ENCODE data around the gene ROR1. TPM values are rescaled to one million over a fixed set of nuclear protein-coding genes. Genes with fewer than 3 reads are reported as not detected.

ROR1 gene
- total RNA-seq, 1 donor = 0.10 TPM

GRCh38 chr1:63880958-63881576 is 107.2 kb downstream of the ROR1 start:
- Histone ChIP-seq H3K27me3 (ENCODE audit: insufficient read depth, low read length) (no peaks in the 10 kb centered on the region), H3K4me3 (ENCODE audit: low read length) (no peak overlapping the region), H3K4me1 (ENCODE audit: insufficient read depth, low read length) (no peaks in the 10 kb centered on the region), H3K9me3 (ENCODE audit: low read depth, low read length) (no peaks in the 10 kb centered on the region)

DNA sequence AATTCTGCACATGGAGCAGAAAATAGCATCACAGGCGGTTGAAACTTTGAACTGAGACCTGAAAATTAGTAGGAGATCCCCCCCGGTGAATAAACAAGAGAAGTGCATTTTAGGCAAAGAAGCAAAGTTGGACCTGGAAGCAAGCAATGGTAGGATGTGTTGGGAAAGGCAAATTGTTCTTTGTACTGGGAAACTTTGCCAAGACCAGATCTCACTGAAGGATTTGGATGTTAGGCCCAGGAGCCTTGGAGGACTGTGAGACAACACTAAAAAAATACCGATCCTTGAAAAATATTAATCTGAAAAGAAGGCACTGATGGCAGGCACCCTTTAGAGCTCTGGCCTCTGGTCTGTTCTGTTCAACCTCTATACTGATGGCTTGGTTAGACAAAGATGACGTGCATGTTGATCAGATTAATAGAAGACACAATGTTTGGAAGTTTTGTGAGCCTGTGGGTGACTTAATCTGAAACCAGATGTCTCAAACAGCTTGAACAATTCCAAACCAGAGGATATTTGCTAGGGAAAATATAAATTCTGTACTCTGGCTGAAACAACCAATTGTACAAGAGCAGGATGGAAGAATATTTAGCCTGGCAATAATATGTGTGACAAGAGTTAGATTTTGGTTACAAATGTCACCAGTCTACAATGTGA is 108.4 kb downstream of the ROR1 start:
- Histone ChIP-seq H3K4me1 (ENCODE audit: insufficient read depth, low read length) (no peaks in the 10 kb centered on the region), H3K4me3 (ENCODE audit: low read length) (no peak overlapping the region), H3K9me3 (ENCODE audit: low read depth, low read length) (no peaks in the 10 kb centered on the region), H3K27me3 (ENCODE audit: insufficient read depth, low read length) (no peaks in the 10 kb centered on the region)

- Histone ChIP-seq H3K9me3 (ENCODE audit: low read depth, low read length) (no peaks in the 10 kb centered on the region), H3K27me3 (ENCODE audit: insufficient read depth, low read length) (no peaks in the 10 kb centered on the region), H3K4me1 (ENCODE audit: insufficient read depth, low read length) (no peaks in the 10 kb centered on the region), H3K4me3 (ENCODE audit: low read length) (no peak overlapping the region)
These were observed 109.8 kb downstream of the ROR1 start for GRCh38 chr1:63883494-63884235.

GRCh38 chr1:63884486-63884885 is 110.7 kb downstream of the ROR1 start:
- H3K27me3 ChIP-seq (ENCODE audit: insufficient read depth, low read length) = no peaks in the 10 kb centered on the region
- H3K9me3 ChIP-seq (ENCODE audit: low read depth, low read length) = no peaks in the 10 kb centered on the region
- no peaks in the 10 kb centered on the region for H3K4me1 ChIP-seq (ENCODE audit: insufficient read depth, low read length)
- no peak overlapping the region for H3K4me3 ChIP-seq (ENCODE audit: low read length)

GRCh38 chr1:63885899-63886298 is 112.1 kb downstream of the ROR1 start:
- Histone ChIP-seq H3K9me3 (ENCODE audit: low read depth, low read length) (no peaks in the 10 kb centered on the region), H3K27me3 (ENCODE audit: insufficient read depth, low read length) (no peaks in the 10 kb centered on the region), H3K4me3 (ENCODE audit: low read length) (no peak overlapping the region), H3K4me1 (ENCODE audit: insufficient read depth, low read length) (no peaks in the 10 kb centered on the region)

- Histone ChIP-seq H3K4me1 (ENCODE audit: insufficient read depth, low read length) (peaks cover 2% of the 10 kb centered on the region), H3K27me3 (ENCODE audit: insufficient read depth, low read length) (no peaks in the 10 kb centered on the region), H3K9me3 (ENCODE audit: low read depth, low read length) (no peaks in the 10 kb centered on the region), H3K4me3 (ENCODE audit: low read length) (no peak overlapping the region)
These were observed 112.5 kb downstream of the ROR1 start for GRCh38 chr1:63886340-63886739.

GRCh38 chr1:63887809-63888208 is 114.0 kb downstream of the ROR1 start:
- no peak overlapping the region for H3K4me3 ChIP-seq (ENCODE audit: low read length)
- no peaks in the 10 kb centered on the region for H3K9me3 ChIP-seq (ENCODE audit: low read depth, low read length)
- peaks cover 15% of the 10 kb centered on the region for H3K4me1 ChIP-seq (ENCODE audit: insufficient read depth, low read length)
- H3K27me3 ChIP-seq (ENCODE audit: insufficient read depth, low read length) = no peaks in the 10 kb centered on the region

- H3K9me3 ChIP-seq (ENCODE audit: low read depth, low read length) = no peaks in the 10 kb centered on the region
- peaks cover 16% of the 10 kb centered on the region for H3K4me1 ChIP-seq (ENCODE audit: insufficient read depth, low read length)
- H3K27me3 ChIP-seq (ENCODE audit: insufficient read depth, low read length) = no peaks in the 10 kb centered on the region
- H3K4me3 ChIP-seq (ENCODE audit: low read length) = no peak overlapping the region
These were observed 115.2 kb downstream of the ROR1 start for GRCh38 chr1:63888984-63889383.

DNA sequence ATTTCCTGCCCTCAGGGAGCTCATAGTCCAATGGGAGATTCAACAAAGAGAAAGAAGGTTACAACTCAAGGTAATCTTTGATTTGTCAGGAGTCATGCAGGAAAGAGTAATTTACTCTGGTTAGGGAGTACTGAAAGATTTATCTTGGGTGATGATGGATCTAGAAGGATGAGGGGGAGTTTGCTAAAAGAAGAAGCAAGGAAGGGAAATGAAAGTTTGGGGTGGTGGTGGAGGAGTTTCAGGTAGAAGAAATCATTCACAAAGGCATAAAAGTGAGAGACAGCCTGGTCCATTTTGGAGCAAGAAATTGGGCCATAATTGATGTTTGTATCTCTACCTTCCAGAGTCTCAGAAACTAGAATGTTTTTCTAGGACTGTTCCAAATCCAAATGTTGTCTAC is 116.7 kb downstream of the ROR1 start:
- no peak overlapping the region for H3K4me3 ChIP-seq (ENCODE audit: low read length)
- peaks cover 16% of the 10 kb centered on the region for H3K4me1 ChIP-seq (ENCODE audit: insufficient read depth, low read length)
- H3K27me3 ChIP-seq (ENCODE audit: insufficient read depth, low read length) = no peaks in the 10 kb centered on the region
- H3K9me3 ChIP-seq (ENCODE audit: low read depth, low read length) = no peaks in the 10 kb centered on the region

- Histone ChIP-seq H3K4me3 (ENCODE audit: low read length) (no peak overlapping the region), H3K4me1 (ENCODE audit: insufficient read depth, low read length) (peaks cover 16% of the 10 kb centered on the region), H3K27me3 (ENCODE audit: insufficient read depth, low read length) (no peaks in the 10 kb centered on the region), H3K9me3 (ENCODE audit: low read depth, low read length) (no peaks in the 10 kb centered on the region)
These were observed 117.4 kb downstream of the ROR1 start for GRCh38 chr1:63891060-63891690.

DNA sequence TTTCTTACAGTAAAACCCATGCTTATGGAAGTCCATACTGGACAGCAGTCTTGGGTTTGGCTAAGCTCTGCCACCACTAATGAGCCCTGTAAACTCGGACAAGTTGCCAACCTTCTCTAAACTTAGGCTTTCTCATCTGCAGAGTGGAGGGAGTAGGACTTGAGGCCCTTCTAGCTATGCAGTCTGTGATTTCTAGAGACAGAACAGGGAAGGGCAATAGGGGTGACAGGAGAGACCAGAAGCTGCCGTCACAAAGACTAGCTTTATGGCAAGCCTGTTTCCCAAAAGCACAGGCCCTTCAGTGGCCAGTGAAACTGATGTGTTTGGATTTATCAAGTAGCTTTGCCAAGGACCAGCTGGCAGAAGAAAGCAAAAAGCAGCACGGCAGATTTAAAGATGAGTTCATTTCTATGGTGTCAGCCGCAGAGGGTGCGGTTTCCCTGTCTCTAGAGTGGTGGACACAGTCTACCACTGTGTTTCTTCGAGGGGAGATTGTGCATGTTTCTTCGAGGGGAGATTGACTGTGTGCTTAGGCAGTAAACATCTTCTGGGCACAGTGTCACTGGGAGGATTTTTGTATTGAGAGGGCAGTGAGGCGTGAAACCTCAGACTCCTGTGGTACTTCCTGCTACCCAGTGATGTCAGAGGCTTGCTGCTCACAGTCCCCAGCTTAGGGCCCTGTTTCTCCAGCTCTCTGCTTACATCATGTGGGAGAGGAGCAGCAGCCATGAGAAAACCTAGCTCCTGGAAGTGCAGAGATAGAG is 119.0 kb downstream of the ROR1 start:
- Histone ChIP-seq H3K9me3 (ENCODE audit: low read depth, low read length) (no peaks in the 10 kb centered on the region), H3K4me1 (ENCODE audit: insufficient read depth, low read length) (peaks cover 16% of the 10 kb centered on the region), H3K4me3 (ENCODE audit: low read length) (no peak overlapping the region), H3K27me3 (ENCODE audit: insufficient read depth, low read length) (no peaks in the 10 kb centered on the region)

DNA sequence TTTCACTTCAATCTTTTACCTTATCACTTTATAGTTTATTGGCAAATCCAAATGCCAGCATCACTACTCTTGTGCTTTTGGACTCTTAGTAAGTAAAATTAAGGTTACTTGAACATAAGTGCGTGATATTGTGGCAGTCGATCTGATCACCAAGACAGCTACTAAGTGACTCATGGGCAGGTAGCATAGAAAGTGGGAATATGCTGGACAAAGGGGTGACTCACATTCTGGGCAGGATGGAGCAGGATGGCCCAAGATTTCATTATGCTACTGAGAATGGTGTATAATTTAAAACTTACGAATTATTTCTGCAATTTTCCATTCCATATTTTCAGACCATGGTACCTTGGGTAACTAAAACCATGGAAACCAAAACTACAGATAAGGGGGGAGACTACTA is 120.2 kb downstream of the ROR1 start:
- H3K4me3 ChIP-seq (ENCODE audit: low read length) = no peak overlapping the region
- H3K9me3 ChIP-seq (ENCODE audit: low read depth, low read length) = no peaks in the 10 kb centered on the region
- peaks cover 16% of the 10 kb centered on the region for H3K4me1 ChIP-seq (ENCODE audit: insufficient read depth, low read length)
- H3K27me3 ChIP-seq (ENCODE audit: insufficient read depth, low read length) = no peaks in the 10 kb centered on the region

DNA sequence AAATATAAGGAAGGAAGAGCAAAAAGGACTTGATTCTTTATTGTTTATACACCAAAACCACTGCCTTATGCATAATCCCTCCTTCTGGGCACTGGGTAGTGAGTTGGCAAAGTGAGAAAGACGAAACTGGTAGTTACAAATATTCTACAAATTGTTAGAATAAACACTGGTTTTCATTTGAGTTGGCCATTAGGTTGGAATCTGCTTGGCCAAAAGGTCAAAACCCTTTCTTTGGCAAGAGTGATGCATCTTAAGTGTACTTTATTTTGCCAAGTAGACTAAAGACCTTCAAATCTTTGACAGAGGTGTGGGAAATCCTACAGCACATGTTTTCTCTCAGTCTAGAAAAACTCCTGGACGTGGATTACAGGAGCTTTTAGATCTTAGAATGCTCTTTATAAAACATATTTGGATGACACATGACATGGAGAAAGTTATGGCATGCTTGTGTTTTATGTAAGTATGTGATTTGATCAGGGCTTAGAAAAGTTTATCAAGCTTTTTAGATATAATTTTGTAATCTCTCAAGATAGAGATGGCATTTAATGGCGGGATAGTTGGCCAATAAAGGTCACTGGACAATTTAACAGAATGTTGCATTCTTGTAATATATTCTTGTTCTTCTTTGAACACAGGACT is 120.9 kb downstream of the ROR1 start:
- Histone ChIP-seq H3K27me3 (ENCODE audit: insufficient read depth, low read length) (no peaks in the 10 kb centered on the region), H3K4me1 (ENCODE audit: insufficient read depth, low read length) (peaks cover 16% of the 10 kb centered on the region), H3K9me3 (ENCODE audit: low read depth, low read length) (no peaks in the 10 kb centered on the region), H3K4me3 (ENCODE audit: low read length) (no peak overlapping the region)

DNA sequence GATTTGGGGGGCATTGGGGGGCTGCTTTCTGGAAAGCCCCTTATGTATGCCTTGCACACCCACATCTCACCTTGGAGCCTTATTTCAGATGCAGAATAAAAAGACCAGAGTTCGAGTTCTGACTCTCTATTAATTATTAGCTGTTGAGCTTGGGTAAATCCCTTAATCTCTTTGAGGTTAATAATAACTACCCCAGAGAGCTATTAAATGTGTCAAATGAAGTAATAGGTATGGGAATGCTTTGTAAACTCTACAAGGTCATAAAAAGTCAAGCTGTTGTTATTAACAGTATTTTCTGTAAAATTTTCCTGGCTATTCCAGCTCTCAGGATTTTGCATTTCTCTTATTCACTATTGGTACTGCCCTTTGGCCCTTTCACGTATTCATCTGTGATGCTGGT is 122.9 kb downstream of the ROR1 start:
- Histone ChIP-seq H3K9me3 (ENCODE audit: low read depth, low read length) (no peaks in the 10 kb centered on the region), H3K4me1 (ENCODE audit: insufficient read depth, low read length) (peaks cover 11% of the 10 kb centered on the region), H3K4me3 (ENCODE audit: low read length) (no peak overlapping the region), H3K27me3 (ENCODE audit: insufficient read depth, low read length) (no peaks in the 10 kb centered on the region)

All from mononuclear cell (primary cell).